Measurements from ENCODE around the gene ARGLU1.

- no peak for TF ChIP-seq CTCF (IDR thresholded peaks at IDR 0.05; ENCODE audit: insufficient read depth, low read length, poor library complexity, severe bottlenecking)
- TF ChIP-seq EZH2phosphoT487 (conservative IDR thresholded peaks at IDR 0.05; ENCODE audit: low read length): no peak
These were observed 54.6 kb downstream of the ARGLU1 start for GRCh38 chr13:106513025-106513983.
